Osteoblast (primary cell): ENCODE results near the gene CHMP4A. TPM values are rescaled to one million over a fixed set of nuclear protein-coding genes. Genes with fewer than 3 reads are reported as not detected.

Experiments
- DNase-seq: peaks from one replicate; pipeline ENCODE4 v3.0.0; 2011; ENCODE audit warnings: low spot score, mixed read lengths; ENCODE audit not compliant: insufficient read length; ENCODE audit errors: missing footprints
- H2AFZ ChIP-seq: 2 replicates; pipeline ENCODE4 v1.6.0; 2011; ENCODE audit warnings: mild to moderate bottlenecking, low read length
- H3K27ac ChIP-seq: 2 replicates; pipeline ENCODE4 v1.5.1; 2011; ENCODE audit warnings: mild to moderate bottlenecking, low read depth, low read length, moderate library complexity
- H3K27me3 ChIP-seq: 2 replicates; pipeline ENCODE4 v1.6.0; 2012; ENCODE audit warnings: mild to moderate bottlenecking, control low read depth, inconsistent platforms, low read length, moderate library complexity; ENCODE audit not compliant: insufficient read depth
- H3K36me3 ChIP-seq: 2 replicates; pipeline ENCODE4 v1.5.1; 2011; ENCODE audit warnings: mild to moderate bottlenecking, low read length, control low read depth, moderate library complexity; ENCODE audit not compliant: insufficient read depth
- H3K4me1 ChIP-seq: 2 replicates; pipeline ENCODE4 v1.5.1; 2011; ENCODE audit warnings: mild to moderate bottlenecking, low read length, control low read depth, moderate library complexity; ENCODE audit not compliant: insufficient read depth
- H3K4me2 ChIP-seq: 2 replicates; pipeline ENCODE4 v1.6.0; 2011; ENCODE audit warnings: mild to moderate bottlenecking, low read length; ENCODE audit not compliant: insufficient read depth
- H3K4me3 ChIP-seq: fragments of 200-600 bp; sonication (generic); 3 replicates; pipeline ENCODE4 v1.5.1; 2012; ENCODE audit warnings: mild to moderate bottlenecking, low read length, inconsistent platforms; ENCODE audit not compliant: insufficient read depth
- H3K79me2 ChIP-seq: 2 replicates; pipeline ENCODE4 v1.6.0; 2012; ENCODE audit warnings: mild to moderate bottlenecking, low read length, control low read depth, inconsistent platforms; ENCODE audit not compliant: insufficient read depth
- H3K9me3 ChIP-seq: 2 replicates; pipeline ENCODE4 v1.5.1; 2011; ENCODE audit warnings: low read depth, low read length, control low read depth
- H4K20me1 ChIP-seq: 2 replicates; pipeline ENCODE4 v1.6.0; 2012; ENCODE audit warnings: mild to moderate bottlenecking, low read length, control low read depth; ENCODE audit not compliant: insufficient read depth
- CTCF ChIP-seq: IDR thresholded peaks from 2 replicates; pipeline ENCODE4 v1.5.1; 2011; ENCODE audit warnings: mild to moderate bottlenecking, low read depth, low read length, moderate library complexity; ENCODE audit errors: extremely low read depth
- total RNA-seq: library from RNA; depleted of rRNA; stranded (reverse); fragments of >200 nt; gene quantifications from 2 replicates; pipeline ENCODE4 v1.2.3, GENCODE V29; 2012

The CHMP4A gene
- total RNA-seq, 1 donor, result 19.2 TPM

- no peaks in the 10 kb centered on the region for H3K9me3 ChIP-seq
Measured at GRCh38 chr14:24232645-24233537, 19.6 kb upstream of the CHMP4A start, which contains the start of gene GMPR2. Gene GMPR2, plus strand, starts transcription at chr14:24232929. Its CDS starts 325 bp downstream, at chr14:24233254.

DNA sequence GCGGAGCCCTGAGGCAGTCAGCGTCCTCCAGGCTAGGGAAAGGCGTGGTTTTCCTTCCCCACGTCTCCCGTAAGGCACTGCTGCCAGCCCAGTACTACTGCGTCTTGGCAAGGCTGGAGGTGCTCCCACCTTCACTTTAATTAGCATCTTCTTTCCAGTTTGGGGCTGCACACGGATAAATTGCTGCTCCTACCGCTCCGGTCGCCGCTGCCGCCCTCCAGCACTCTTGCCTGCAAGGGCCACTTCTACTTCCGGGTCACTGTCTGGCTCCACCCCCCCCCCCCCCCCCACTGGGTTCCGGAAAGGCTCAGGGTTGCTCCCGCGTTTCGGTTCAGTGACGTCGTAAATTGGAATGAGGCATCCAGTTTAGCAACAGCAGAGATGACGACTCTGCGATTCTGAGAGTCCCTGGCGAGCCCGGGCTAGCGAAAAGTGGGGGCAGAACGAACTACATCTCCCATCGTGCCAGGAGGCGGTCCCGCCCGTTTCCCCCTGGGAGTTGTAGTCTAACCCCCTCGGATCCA is 18.9 kb upstream of the CHMP4A start, which contains the start of gene NEDD8:
Gene NEDD8, minus strand, starts transcription at position 247 of the 524 bp plus-strand sequence. Its CDS starts 100 bp downstream, at position 147.
- TF ChIP-seq CTCF, result no peak

More at GRCh38 chr14:24232645-24233537, 19.6 kb upstream of the CHMP4A start, which contains the start of gene GMPR2:
- Histone ChIP-seq H3K36me3 (peaks cover 37% of the 10 kb centered on the region), H3K4me3 (peak within 1 kb of the TSS; percentile 97), H3K4me2 (peak within 1 kb of the TSS; percentile 92), H3K4me1 (peaks cover 34% of the 10 kb centered on the region), H3K27me3 (no peaks in the 10 kb centered on the region), H3K79me2 (peaks cover 73% of the 10 kb centered on the region), H4K20me1 (peaks cover 2% of the 10 kb centered on the region), H2AFZ (peak within 1 kb of the TSS; percentile 97), H3K27ac (peak within 1 kb of the TSS; percentile 93)
- TF ChIP-seq CTCF, result no peak
- peak; percentile 77 for DNase-seq

DNA sequence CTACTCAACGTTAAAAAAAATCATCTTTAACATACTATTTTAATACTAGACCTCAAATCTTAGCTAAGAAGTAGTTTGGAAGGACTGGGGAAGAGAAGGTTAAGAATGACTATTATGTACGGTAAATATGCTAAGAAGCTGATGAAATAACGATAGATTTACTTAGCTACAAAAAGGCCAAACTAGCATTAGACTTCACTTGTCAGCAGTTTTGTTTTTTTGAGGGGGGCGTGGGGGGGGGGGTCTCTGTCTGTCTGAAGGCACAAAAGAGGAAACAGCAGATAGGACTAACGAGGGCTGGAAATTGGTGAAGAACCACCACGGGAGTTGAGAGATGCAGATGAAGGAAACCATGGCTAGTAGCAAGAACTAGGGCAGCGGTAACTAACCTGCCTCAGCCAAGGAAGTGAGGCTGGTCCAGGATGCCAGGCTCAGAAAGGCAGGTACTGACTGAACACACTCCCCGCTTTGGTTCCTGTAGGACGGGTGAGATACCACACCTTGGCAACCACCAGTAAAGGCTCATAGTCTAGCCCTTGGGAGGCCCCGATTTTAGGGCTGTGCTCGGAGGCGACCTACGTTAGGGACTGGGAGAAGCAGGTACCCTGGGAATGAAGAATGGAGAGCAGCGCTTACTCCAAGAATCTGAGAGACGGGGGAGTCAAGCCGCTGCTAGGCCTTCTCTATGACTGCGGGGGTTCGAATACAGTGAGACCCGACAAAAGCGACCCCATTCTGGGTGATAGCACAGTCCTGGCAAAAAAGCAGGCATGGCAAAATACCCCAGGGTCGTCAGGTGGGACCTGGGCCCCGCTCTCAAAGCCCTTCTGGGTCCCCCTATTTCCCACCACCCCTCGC is 18.2 kb upstream of the CHMP4A start:
- peaks cover 23% of the 10 kb centered on the region for H3K36me3 ChIP-seq
- H4K20me1 ChIP-seq, result peaks cover 3% of the 10 kb centered on the region
- peak overlapping the region; percentile 93 for H3K27ac ChIP-seq
- DNase-seq, result peak; percentile 67
- H2AFZ ChIP-seq, result peak overlapping the region; percentile 97
- H3K79me2 ChIP-seq, result peaks cover 84% of the 10 kb centered on the region
- peak overlapping the region; percentile 92 for H3K4me2 ChIP-seq
- H3K9me3 ChIP-seq, result no peaks in the 10 kb centered on the region
- peak overlapping the region; percentile 97 for H3K4me3 ChIP-seq
- H3K27me3 ChIP-seq, result no peaks in the 10 kb centered on the region
- H3K4me1 ChIP-seq, result peaks cover 34% of the 10 kb centered on the region
- no peak for TF ChIP-seq CTCF

More for the DNA sequence above, 18.9 kb upstream of the CHMP4A start, which contains the start of gene NEDD8:
- Histone ChIP-seq H3K27me3 (no peaks in the 10 kb centered on the region), H3K4me2 (peak within 1 kb of the TSS; percentile 92), H4K20me1 (peaks cover 3% of the 10 kb centered on the region), H3K36me3 (peaks cover 30% of the 10 kb centered on the region), H3K79me2 (peaks cover 80% of the 10 kb centered on the region), H3K9me3 (no peaks in the 10 kb centered on the region), H3K4me1 (peaks cover 34% of the 10 kb centered on the region), H3K4me3 (peak within 1 kb of the TSS; percentile 97), H3K27ac (peak within 1 kb of the TSS; percentile 93), H2AFZ (peak within 1 kb of the TSS; percentile 97)
- DNase-seq, result peak; percentile 95
